Hepatocyte (in vitro differentiated cells): ENCODE data around the gene CDR2L.

Experiments used
- EZH2 ChIP-seq: fragments of 200-600 bp; sonication (generic); IDR thresholded peaks from 2 replicates; pipeline ENCODE4 v1.6.1; 2016; ENCODE audit warnings: antibody characterized with exemption, mild to moderate bottlenecking, borderline replicate concordance
- EZH2phosphoT487 ChIP-seq: fragments of 200-600 bp; sonication (generic); IDR thresholded peaks from one replicate; pipeline ENCODE4 v1.6.1; 2018; ENCODE audit warnings: antibody characterized with exemption, mild to moderate bottlenecking, low read depth, moderate library complexity; ENCODE audit not compliant: unreplicated experiment, severe bottlenecking
- TF ChIP-seq, protein P1 (sequence below): fragments of 200-600 bp; sonication (generic); IDR thresholded peaks from 2 replicates; pipeline ENCODE4 v1.5.1; 2016; ENCODE audit warnings: antibody characterized with exemption, mild to moderate bottlenecking; ENCODE audit not compliant: poor library complexity

DNA sequence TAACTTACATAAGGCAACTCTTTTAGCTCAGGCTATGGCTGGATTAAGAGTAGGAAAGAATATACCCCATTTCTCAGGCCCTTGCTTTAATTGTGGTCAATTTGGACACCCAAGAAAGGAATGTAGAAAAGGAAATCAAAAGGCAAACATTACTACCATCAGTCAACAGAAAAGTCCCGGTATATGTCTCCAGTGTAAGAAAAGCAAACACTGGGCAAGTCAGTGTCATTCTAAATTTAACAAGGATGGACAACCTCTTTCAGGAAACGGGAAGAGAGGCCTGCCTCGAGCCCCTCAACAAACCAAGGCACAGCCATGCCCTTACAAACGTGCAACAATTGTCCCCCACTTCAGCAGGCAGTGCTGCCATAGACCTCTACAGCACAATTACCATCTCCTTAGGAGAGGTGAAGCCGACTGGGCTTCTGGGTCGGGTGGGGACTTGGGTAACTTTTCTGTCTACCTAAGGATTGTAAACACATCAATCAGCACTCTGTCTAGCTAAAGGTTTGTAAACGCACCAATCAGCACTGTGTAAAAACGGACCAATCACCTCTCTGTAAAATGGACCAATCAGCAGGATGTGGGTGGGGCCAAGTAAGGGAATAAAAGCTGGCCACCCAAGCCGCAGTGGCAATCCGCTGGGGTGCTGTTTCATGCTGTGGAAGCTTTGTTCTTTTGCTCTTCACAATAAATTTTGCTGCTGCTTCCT lies 37.4 kb downstream of the CDR2L start:
- no peak for TF ChIP-seq EZH2phosphoT487
- TF ChIP-seq, protein P1, sequence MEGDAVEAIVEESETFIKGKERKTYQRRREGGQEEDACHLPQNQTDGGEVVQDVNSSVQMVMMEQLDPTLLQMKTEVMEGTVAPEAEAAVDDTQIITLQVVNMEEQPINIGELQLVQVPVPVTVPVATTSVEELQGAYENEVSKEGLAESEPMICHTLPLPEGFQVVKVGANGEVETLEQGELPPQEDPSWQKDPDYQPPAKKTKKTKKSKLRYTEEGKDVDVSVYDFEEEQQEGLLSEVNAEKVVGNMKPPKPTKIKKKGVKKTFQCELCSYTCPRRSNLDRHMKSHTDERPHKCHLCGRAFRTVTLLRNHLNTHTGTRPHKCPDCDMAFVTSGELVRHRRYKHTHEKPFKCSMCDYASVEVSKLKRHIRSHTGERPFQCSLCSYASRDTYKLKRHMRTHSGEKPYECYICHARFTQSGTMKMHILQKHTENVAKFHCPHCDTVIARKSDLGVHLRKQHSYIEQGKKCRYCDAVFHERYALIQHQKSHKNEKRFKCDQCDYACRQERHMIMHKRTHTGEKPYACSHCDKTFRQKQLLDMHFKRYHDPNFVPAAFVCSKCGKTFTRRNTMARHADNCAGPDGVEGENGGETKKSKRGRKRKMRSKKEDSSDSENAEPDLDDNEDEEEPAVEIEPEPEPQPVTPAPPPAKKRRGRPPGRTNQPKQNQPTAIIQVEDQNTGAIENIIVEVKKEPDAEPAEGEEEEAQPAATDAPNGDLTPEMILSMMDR: no peak
- no peak for TF ChIP-seq EZH2
